H9 (cell line): ENCODE measurements around the gene NFYC. TPM values are rescaled to one million over a fixed set of nuclear protein-coding genes. Genes with fewer than 3 reads are reported as not detected.

Source experiments
- DNase-seq: peaks from one replicate; pipeline ENCODE4 v3.0.0-alpha.2; 2017
- H2AFZ ChIP-seq: one replicate; pipeline ENCODE4 v1.6.1; 2013; ENCODE audit warnings: mild to moderate bottlenecking, low read length, control low read depth, moderate library complexity
- H2AK5ac ChIP-seq: 2 replicates; pipeline ENCODE4 v1.6.1; 2013; ENCODE audit warnings: low read length, control low read depth, mixed read lengths; ENCODE audit not compliant: insufficient read length
- H2BK120ac ChIP-seq: one replicate; pipeline ENCODE4 v1.6.1; 2013; ENCODE audit warnings: low read depth, mild to moderate bottlenecking, low read length, control low read depth, inconsistent platforms; ENCODE audit not compliant: poor library complexity, severe bottlenecking
- H2BK12ac ChIP-seq: 2 replicates; pipeline ENCODE4 v1.6.1; 2013; ENCODE audit warnings: low read length, control low read depth, mixed read lengths, low read depth; ENCODE audit not compliant: insufficient read length
- H2BK15ac ChIP-seq: 2 replicates; pipeline ENCODE4 v1.6.1; 2013; ENCODE audit warnings: low read depth, low read length, control low read depth
- H2BK20ac ChIP-seq: one replicate; pipeline ENCODE4 v1.6.1; 2013; ENCODE audit warnings: low read depth, mild to moderate bottlenecking, low read length, control low read depth, inconsistent platforms; ENCODE audit not compliant: poor library complexity, severe bottlenecking
- H2BK5ac ChIP-seq: 2 replicates; pipeline ENCODE4 v1.6.1; 2013; ENCODE audit warnings: low read length, control low read depth, mixed read lengths; ENCODE audit not compliant: insufficient read length
- H3K14ac ChIP-seq: 2 replicates; pipeline ENCODE4 v1.6.1; 2013; ENCODE audit warnings: low read length, control low read depth; ENCODE audit not compliant: insufficient read depth
- H3K18ac ChIP-seq: 2 replicates; pipeline ENCODE4 v1.6.1; 2013; ENCODE audit warnings: low read depth, mild to moderate bottlenecking, mixed read lengths, low read length, control low read depth; ENCODE audit not compliant: insufficient read length
- H3K23ac ChIP-seq: 2 replicates; pipeline ENCODE4 v1.6.1; 2013; ENCODE audit warnings: low read length, control low read depth, mixed read lengths, low read depth; ENCODE audit not compliant: insufficient read length
- H3K23me2 ChIP-seq: 2 replicates; pipeline ENCODE4 v1.6.1; 2013; ENCODE audit warnings: low read depth, mild to moderate bottlenecking, mixed read lengths, low read length, control low read depth; ENCODE audit not compliant: insufficient read length, poor library complexity, severe bottlenecking
- H3K27ac ChIP-seq: 2 replicates; pipeline ENCODE4 v1.5.1; 2013; ENCODE audit warnings: low read length, control low read depth, mixed read lengths, low read depth; ENCODE audit not compliant: insufficient read length
- H3K27me3 ChIP-seq: 2 replicates; pipeline ENCODE4 v1.6.1; 2013; ENCODE audit warnings: low read length, control low read depth, inconsistent platforms; ENCODE audit not compliant: insufficient read depth
- H3K4ac ChIP-seq: 2 replicates; pipeline ENCODE4 v1.6.1; 2013; ENCODE audit warnings: low read depth, mild to moderate bottlenecking, control low read depth, inconsistent platforms, low read length, moderate library complexity
- H3K4me1 ChIP-seq: 2 replicates; pipeline ENCODE4 v1.6.1; 2013; ENCODE audit warnings: low read length, control low read depth, inconsistent platforms; ENCODE audit not compliant: insufficient read depth
- H3K4me2 ChIP-seq: 2 replicates; pipeline ENCODE4 v1.6.1; 2013; ENCODE audit warnings: low read length, control low read depth, mixed read lengths; ENCODE audit not compliant: insufficient read length, insufficient read depth
- H3K56ac ChIP-seq: 2 replicates; pipeline ENCODE4 v1.6.1; 2013; ENCODE audit warnings: low read depth, mild to moderate bottlenecking, mixed read lengths, low read length, control low read depth; ENCODE audit not compliant: insufficient read length
- H3K79me1 ChIP-seq: 2 replicates; pipeline ENCODE4 v1.6.1; 2013; ENCODE audit warnings: low read depth, mild to moderate bottlenecking, moderate library complexity, low read length, control low read depth, inconsistent platforms; ENCODE audit not compliant: insufficient read depth, poor library complexity, severe bottlenecking
- H3K79me2 ChIP-seq: 2 replicates; pipeline ENCODE4 v1.6.1; 2013; ENCODE audit warnings: low read length, control low read depth, inconsistent platforms; ENCODE audit not compliant: insufficient read depth
- H3K9ac ChIP-seq: 2 replicates; pipeline ENCODE4 v1.6.1; 2013; ENCODE audit warnings: low read length, control low read depth, mixed read lengths; ENCODE audit not compliant: insufficient read length; ENCODE audit errors: extremely low read depth
- H3K9me3 ChIP-seq: one replicate; pipeline ENCODE4 v1.6.1; 2013; ENCODE audit warnings: low read depth, low read length, inconsistent platforms; ENCODE audit not compliant: control insufficient read depth
- H3T11ph ChIP-seq: one replicate; pipeline ENCODE4 v1.6.1; 2013; ENCODE audit warnings: mild to moderate bottlenecking, low read length, control low read depth, inconsistent platforms
- H4K20me1 ChIP-seq: one replicate; pipeline ENCODE4 v1.6.1; 2013; ENCODE audit not compliant: control insufficient read depth, insufficient read length, insufficient read depth
- H4K5ac ChIP-seq: 2 replicates; pipeline ENCODE4 v1.6.1; 2013; ENCODE audit warnings: low read depth, mild to moderate bottlenecking, mixed read lengths, low read length, control low read depth; ENCODE audit not compliant: insufficient read length
- H4K8ac ChIP-seq: replicated peaks from 2 replicates; pipeline ENCODE4 v1.6.1; 2013; ENCODE audit warnings: low read length, control low read depth, mixed read lengths, low read depth; ENCODE audit not compliant: insufficient read length
- H4K91ac ChIP-seq: 2 replicates; pipeline ENCODE4 v1.6.1; 2013; ENCODE audit warnings: low read depth, mild to moderate bottlenecking, moderate library complexity, mixed read lengths, low read length, control low read depth; ENCODE audit not compliant: insufficient read length
- H3K27ac Mint-ChIP-seq, 3 experiments: 2 replicates in 2 of 3; 3 replicates in 1 of 3; pipeline ENCODE4 v1.8.0; 2020 to 2021; ENCODE audit warnings: mixed read lengths in 3 of 3, mild to moderate bottlenecking in 1 of 3, moderate library complexity in 1 of 3
- H3K27me3 Mint-ChIP-seq: 2 replicates; pipeline ENCODE4 v1.8.0; 2021; ENCODE audit warnings: low read depth, mild to moderate bottlenecking, moderate library complexity, mixed read lengths
- H3K36me3 Mint-ChIP-seq, 3 experiments: 2 replicates in 2 of 3; 3 replicates in 1 of 3; pipeline ENCODE4 v1.8.0; 2020 to 2021; ENCODE audit warnings: low read depth in 3 of 3, mixed read lengths in 3 of 3; ENCODE audit not compliant: insufficient read depth in 1 of 3
- H3K4me1 Mint-ChIP-seq, 2 experiments: 2 replicates each; pipeline ENCODE4 v1.8.0; 2020; ENCODE audit warnings: mixed read lengths in 2 of 2
- H3K4me3 Mint-ChIP-seq, 2 experiments: 2 replicates in 1 of 2; 3 replicates in 1 of 2; pipeline ENCODE4 v1.8.0; 2020 to 2021; ENCODE audit warnings: mild to moderate bottlenecking in 2 of 2, mixed read lengths in 2 of 2, moderate library complexity in 1 of 2
- H3K9me3 Mint-ChIP-seq, 2 experiments: 2 replicates in 1 of 2; 3 replicates in 1 of 2; pipeline ENCODE4 v1.8.0; 2020; ENCODE audit warnings: mild to moderate bottlenecking in 2 of 2, mixed read lengths in 2 of 2, moderate library complexity in 1 of 2
- WGBS: extraction: QIAGEN DNeasy Blood & Tissue Kit; methylation state at CpG from one replicate; pipeline ENCODE4 v1.1.7; 2013; ENCODE audit warnings: missing lambda C conversion rate, low lambda C conversion rate, mixed read lengths; ENCODE audit not compliant: insufficient read length; ENCODE audit errors: extremely low coverage; 5-methylcytosine and 5-hydroxymethylcytosine counted together
- total RNA-seq: library from RNA; stranded (reverse); gene quantifications from 2 replicates; pipeline ENCODE4 v1.2.1, GENCODE V29; 2021
- TF ChIP-seq, protein P1 (sequence below): fragments of 200-600 bp; sonication (generic); conservative IDR thresholded peaks from 3 replicates; pipeline ENCODE4 v1.8.0; 2021; ENCODE audit warnings: antibody characterized with exemption, mild to moderate bottlenecking

NFYC gene
- total RNA-seq, 1 experiment from 2014 or later = 54.7 TPM

DNA sequence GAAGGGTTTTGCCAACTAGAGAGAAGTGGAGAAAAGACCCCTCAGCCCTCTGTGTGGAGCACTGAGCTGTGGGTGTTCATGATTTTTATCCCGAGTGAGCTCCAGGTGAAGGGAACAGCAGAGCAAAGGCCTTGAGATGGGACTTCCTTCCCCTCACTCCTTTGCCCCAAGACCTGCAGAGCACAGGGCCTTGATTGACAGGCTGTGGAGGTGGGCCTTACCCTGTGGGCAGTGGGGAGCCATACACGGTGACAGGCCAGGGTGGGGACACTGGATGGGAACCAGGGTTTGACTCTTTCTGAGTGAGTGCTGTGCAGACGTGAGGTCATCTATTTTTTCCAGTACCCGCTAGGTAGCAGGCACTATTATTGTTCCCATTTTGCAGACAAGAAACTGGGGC is 102.5 kb downstream of the NFYC start:
- Histone ChIP-seq H3K23me2 (no peaks in the 10 kb centered on the region), H3K27me3 (no peaks in the 10 kb centered on the region)
- TF ChIP-seq, protein P1, sequence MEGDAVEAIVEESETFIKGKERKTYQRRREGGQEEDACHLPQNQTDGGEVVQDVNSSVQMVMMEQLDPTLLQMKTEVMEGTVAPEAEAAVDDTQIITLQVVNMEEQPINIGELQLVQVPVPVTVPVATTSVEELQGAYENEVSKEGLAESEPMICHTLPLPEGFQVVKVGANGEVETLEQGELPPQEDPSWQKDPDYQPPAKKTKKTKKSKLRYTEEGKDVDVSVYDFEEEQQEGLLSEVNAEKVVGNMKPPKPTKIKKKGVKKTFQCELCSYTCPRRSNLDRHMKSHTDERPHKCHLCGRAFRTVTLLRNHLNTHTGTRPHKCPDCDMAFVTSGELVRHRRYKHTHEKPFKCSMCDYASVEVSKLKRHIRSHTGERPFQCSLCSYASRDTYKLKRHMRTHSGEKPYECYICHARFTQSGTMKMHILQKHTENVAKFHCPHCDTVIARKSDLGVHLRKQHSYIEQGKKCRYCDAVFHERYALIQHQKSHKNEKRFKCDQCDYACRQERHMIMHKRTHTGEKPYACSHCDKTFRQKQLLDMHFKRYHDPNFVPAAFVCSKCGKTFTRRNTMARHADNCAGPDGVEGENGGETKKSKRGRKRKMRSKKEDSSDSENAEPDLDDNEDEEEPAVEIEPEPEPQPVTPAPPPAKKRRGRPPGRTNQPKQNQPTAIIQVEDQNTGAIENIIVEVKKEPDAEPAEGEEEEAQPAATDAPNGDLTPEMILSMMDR = no peak

More for the DNA sequence above, 102.5 kb downstream of the NFYC start:
- Histone ChIP-seq H2BK20ac (no peak overlapping the region), H3K4ac (no peak overlapping the region), H3K9ac (no peak overlapping the region), H3K4me2 (no peak overlapping the region), H4K8ac (no peak overlapping the region), H3T11ph (no peak overlapping the region), H3K4me1 (no peaks in the 10 kb centered on the region), H3K23ac (no peak overlapping the region), H2BK15ac (no peak overlapping the region), H3K9me3 (no peaks in the 10 kb centered on the region), H3K56ac (no peak overlapping the region), H2BK120ac (no peak overlapping the region), H4K20me1 (no peaks in the 10 kb centered on the region), H3K79me1 (no peaks in the 10 kb centered on the region), H2BK12ac (no peak overlapping the region), H2AK5ac (no peak overlapping the region), H4K5ac (no peak overlapping the region), H3K27ac (no peak overlapping the region), H3K14ac (no peak overlapping the region; the same call in 1 of the 2 replicates), H3K18ac (no peak overlapping the region), H2AFZ (no peak overlapping the region), H4K91ac (no peak overlapping the region), H3K79me2 (no peaks in the 10 kb centered on the region), H2BK5ac (no peak overlapping the region)
- Mint-ChIP-seq H3K27me3 (peaks cover 9% of the 10 kb centered on the region), H3K4me3 (no peak overlapping the region), H3K27ac (no peak overlapping the region; a peak in 1 of 7 replicates), H3K4me1 (peaks cover 12 to 30% of the 10 kb centered on the region in 2 experiments), H3K36me3 (no peaks in the 10 kb centered on the region), H3K9me3 (no peaks in the 10 kb centered on the region)
- no CpG with 5 or more reads among the region's 4 CpGs for WGBS
- no peak for DNase-seq
